ENCODE results near the gene GNAQ. TPM values are rescaled to one million over a fixed set of nuclear protein-coding genes. Genes with fewer than 3 reads are reported as not detected.

The GNAQ gene
- total RNA-seq, 1 experiment from 2014 or later: 0.51 TPM

DNA sequence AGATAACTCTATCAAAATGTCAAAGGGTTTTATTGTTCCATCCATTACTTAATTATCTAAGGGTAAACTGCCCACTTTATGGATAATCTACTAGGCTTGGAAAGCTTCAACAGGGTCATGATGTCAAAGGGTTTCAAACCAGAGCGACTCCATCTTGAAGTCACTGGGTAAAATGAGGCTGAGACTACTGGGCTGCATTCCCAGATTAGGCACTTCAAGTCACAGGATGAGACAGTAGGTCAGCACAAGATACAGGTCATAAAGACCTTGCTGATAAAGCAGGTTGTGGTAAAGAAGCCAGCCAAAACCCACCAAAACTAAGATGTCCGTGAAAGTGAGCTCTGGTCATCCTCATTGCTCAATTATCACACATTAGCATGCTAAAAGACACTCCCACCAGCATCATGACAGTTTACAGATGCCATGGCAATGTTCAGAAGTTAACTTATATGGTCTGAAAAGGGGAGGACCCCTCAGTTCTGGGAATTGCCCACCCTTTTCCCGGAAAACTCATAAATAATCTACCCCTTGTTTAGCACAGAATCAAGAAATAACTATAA lies 138.6 kb downstream of the GNAQ start:
- H3K4me2 ChIP-seq (ENCODE audit: low read length): no peak overlapping the region
- ATAC-seq: no peak
- TF ChIP-seq EZH2phosphoT487 (IDR thresholded peaks at IDR 0.05; ENCODE audit: borderline replicate concordance, low read length) (no peak), EZH2 (IDR thresholded peaks at IDR 0.05; ENCODE audit: low read length, unreplicated experiment) (no peak)
- TF ChIP-seq, protein P1, sequence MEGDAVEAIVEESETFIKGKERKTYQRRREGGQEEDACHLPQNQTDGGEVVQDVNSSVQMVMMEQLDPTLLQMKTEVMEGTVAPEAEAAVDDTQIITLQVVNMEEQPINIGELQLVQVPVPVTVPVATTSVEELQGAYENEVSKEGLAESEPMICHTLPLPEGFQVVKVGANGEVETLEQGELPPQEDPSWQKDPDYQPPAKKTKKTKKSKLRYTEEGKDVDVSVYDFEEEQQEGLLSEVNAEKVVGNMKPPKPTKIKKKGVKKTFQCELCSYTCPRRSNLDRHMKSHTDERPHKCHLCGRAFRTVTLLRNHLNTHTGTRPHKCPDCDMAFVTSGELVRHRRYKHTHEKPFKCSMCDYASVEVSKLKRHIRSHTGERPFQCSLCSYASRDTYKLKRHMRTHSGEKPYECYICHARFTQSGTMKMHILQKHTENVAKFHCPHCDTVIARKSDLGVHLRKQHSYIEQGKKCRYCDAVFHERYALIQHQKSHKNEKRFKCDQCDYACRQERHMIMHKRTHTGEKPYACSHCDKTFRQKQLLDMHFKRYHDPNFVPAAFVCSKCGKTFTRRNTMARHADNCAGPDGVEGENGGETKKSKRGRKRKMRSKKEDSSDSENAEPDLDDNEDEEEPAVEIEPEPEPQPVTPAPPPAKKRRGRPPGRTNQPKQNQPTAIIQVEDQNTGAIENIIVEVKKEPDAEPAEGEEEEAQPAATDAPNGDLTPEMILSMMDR (conservative IDR thresholded peaks at IDR 0.05; ENCODE audit: low read depth, low read length): no peak
- no peaks in the 10 kb centered on the region for H3K4me1 ChIP-seq (ENCODE audit: insufficient read depth, low read length)
- POLR2A ChIA-PET (ENCODE audit: unreplicated experiment): no interaction called here
- H3K27me3 ChIP-seq (ENCODE audit: low read length): no peaks in the 10 kb centered on the region
- H3K9ac ChIP-seq (ENCODE audit: low read length): no peak overlapping the region
- H3K36me3 ChIP-seq (ENCODE audit: low read depth, low read length): no peaks in the 10 kb centered on the region
- H3K79me2 ChIP-seq (ENCODE audit: low read length): no peaks in the 10 kb centered on the region
- no TSS peak for BruUV-seq (replicated peaks)
- H3K4me3 ChIP-seq (ENCODE audit: low read length): no peak overlapping the region
- DNase-seq: no peak
- no peaks in the 10 kb centered on the region for H3F3A ChIP-seq (ENCODE audit: low read length, unreplicated experiment)
- H2AFZ ChIP-seq (ENCODE audit: low read length): no peak overlapping the region
- no peaks in the 10 kb centered on the region for H4K20me1 ChIP-seq (ENCODE audit: low read length)
- no peak overlapping the region for H3K27ac ChIP-seq (ENCODE audit: low read length)
- intact Hi-C loops (cut with micrococcal nuclease): no loop called here
- CTCF ChIA-PET: no interaction called here
- H3K9me2 ChIP-seq (replicated peaks; ENCODE audit: low read length): no peaks in the 10 kb centered on the region
- H3K9me3 ChIP-seq (ENCODE audit: low read length): no peaks in the 10 kb centered on the region

DNA sequence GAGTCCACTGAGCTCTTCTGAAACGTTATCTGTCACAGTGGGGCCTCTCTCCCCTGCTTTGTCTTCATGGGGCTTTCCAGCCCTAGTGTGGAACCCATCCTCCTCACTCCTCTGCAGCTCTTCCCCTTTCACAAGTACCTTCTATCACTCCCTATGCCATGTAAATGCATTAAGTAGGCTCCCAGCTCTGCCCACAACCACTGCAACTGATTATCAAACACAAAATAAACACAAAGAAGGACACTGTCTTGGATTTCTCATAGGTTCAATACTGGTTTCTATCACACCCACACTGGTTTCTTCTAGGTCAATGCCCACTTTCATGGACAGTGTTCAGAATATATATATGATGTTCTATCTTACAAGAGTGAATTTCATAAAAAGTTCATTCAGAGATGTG lies 139.4 kb downstream of the GNAQ start:
- Histone ChIP-seq H3K9me2 (replicated peaks; ENCODE audit: low read length) (no peaks in the 10 kb centered on the region), H3K27me3 (ENCODE audit: low read length) (no peaks in the 10 kb centered on the region), H2AFZ (ENCODE audit: low read length) (no peak overlapping the region), H3K4me1 (ENCODE audit: insufficient read depth, low read length) (no peaks in the 10 kb centered on the region), H3K9me3 (ENCODE audit: low read length) (no peaks in the 10 kb centered on the region), H3F3A (ENCODE audit: low read length, unreplicated experiment) (no peaks in the 10 kb centered on the region), H3K4me2 (ENCODE audit: low read length) (no peak overlapping the region), H3K9ac (ENCODE audit: low read length) (no peak overlapping the region), H3K4me3 (ENCODE audit: low read length) (no peak overlapping the region), H3K27ac (ENCODE audit: low read length) (no peak overlapping the region), H3K36me3 (ENCODE audit: low read depth, low read length) (no peaks in the 10 kb centered on the region), H3K79me2 (ENCODE audit: low read length) (no peaks in the 10 kb centered on the region), H4K20me1 (ENCODE audit: low read length) (no peaks in the 10 kb centered on the region)
- ChIA-PET CTCF (no interaction called here), POLR2A (ENCODE audit: unreplicated experiment) (no interaction called here)
- no TSS peak for BruUV-seq (replicated peaks)
- TF ChIP-seq EZH2 (IDR thresholded peaks at IDR 0.05; ENCODE audit: low read length, unreplicated experiment) (no peak), EZH2phosphoT487 (IDR thresholded peaks at IDR 0.05; ENCODE audit: borderline replicate concordance, low read length) (no peak)
- TF ChIP-seq, protein P1 (conservative IDR thresholded peaks at IDR 0.05; ENCODE audit: low read depth, low read length): no peak
- ATAC-seq (no peak), DNase-seq (no peak)
- intact Hi-C loops (cut with micrococcal nuclease): no loop called here

DNA sequence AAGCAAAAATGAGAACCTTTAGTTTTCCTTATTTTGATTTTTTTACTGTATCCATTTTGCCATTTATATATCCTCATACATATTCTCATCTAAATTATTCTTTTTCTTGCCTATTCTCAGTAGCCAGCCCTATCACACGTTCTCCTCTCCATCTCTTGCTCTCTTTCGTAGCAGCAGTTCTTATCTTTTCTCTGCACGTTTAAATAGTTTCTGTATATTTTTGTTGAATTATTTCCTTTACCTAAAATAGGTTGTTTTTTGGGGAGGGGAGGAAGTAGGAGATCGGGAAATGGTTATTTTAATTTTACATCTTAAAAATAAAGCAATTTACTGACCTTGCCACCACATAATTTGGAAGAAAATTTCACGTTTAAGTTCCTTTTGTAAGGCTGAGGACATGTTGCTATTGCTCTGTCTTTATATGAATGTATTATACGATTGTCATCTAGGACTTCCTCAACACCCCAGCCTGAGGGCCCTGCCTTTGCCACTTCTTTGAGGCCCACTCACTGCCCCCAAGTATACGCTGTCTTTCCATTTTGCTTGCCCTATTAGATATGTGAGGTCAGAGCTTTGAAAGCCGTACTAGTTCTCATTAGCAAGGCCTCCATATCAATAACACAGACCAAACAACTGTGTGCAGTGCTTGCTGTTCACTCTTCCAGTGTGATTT lies 140.3 kb downstream of the GNAQ start:
- intact Hi-C loops (cut with micrococcal nuclease): no loop called here
- ATAC-seq (no peak), DNase-seq (no peak)
- H2AFZ ChIP-seq (ENCODE audit: low read length): no peak overlapping the region
- H3K9ac ChIP-seq (ENCODE audit: low read length): no peak overlapping the region
- H3K9me3 ChIP-seq (ENCODE audit: low read length): no peaks in the 10 kb centered on the region
- H3K27ac ChIP-seq (ENCODE audit: low read length): no peak overlapping the region
- no TSS peak for BruUV-seq (replicated peaks)
- H3K4me2 ChIP-seq (ENCODE audit: low read length): no peak overlapping the region
- H3K9me2 ChIP-seq (replicated peaks; ENCODE audit: low read length): no peaks in the 10 kb centered on the region
- no peak overlapping the region for H3K4me3 ChIP-seq (ENCODE audit: low read length)
- CTCF ChIA-PET: no interaction called here
- POLR2A ChIA-PET (ENCODE audit: unreplicated experiment): no interaction called here
- no peaks in the 10 kb centered on the region for H3F3A ChIP-seq (ENCODE audit: low read length, unreplicated experiment)
- no peaks in the 10 kb centered on the region for H3K36me3 ChIP-seq (ENCODE audit: low read depth, low read length)
- TF ChIP-seq EZH2 (IDR thresholded peaks at IDR 0.05; ENCODE audit: low read length, unreplicated experiment) (no peak), EZH2phosphoT487 (IDR thresholded peaks at IDR 0.05; ENCODE audit: borderline replicate concordance, low read length) (no peak)
- TF ChIP-seq, protein P1 (conservative IDR thresholded peaks at IDR 0.05; ENCODE audit: low read depth, low read length): no peak
- H3K79me2 ChIP-seq (ENCODE audit: low read length): no peaks in the 10 kb centered on the region
- H4K20me1 ChIP-seq (ENCODE audit: low read length): no peaks in the 10 kb centered on the region
- no peaks in the 10 kb centered on the region for H3K27me3 ChIP-seq (ENCODE audit: low read length)
- H3K4me1 ChIP-seq (ENCODE audit: insufficient read depth, low read length): no peaks in the 10 kb centered on the region
